ENCODE results near the gene FLAD1. TPM values are rescaled to one million over a fixed set of nuclear protein-coding genes. Genes with fewer than 3 reads are reported as not detected.
A peak's percentile ranks its signal among the peaks of the same experiment; 100 is the strongest.

FLAD1 gene
- total RNA-seq, 3 donors from 2014 or later (not counting 1 experiment from before 2014, with no cell fraction given) = 32.1 to 47.6 (median 38.7) TPM

DNA sequence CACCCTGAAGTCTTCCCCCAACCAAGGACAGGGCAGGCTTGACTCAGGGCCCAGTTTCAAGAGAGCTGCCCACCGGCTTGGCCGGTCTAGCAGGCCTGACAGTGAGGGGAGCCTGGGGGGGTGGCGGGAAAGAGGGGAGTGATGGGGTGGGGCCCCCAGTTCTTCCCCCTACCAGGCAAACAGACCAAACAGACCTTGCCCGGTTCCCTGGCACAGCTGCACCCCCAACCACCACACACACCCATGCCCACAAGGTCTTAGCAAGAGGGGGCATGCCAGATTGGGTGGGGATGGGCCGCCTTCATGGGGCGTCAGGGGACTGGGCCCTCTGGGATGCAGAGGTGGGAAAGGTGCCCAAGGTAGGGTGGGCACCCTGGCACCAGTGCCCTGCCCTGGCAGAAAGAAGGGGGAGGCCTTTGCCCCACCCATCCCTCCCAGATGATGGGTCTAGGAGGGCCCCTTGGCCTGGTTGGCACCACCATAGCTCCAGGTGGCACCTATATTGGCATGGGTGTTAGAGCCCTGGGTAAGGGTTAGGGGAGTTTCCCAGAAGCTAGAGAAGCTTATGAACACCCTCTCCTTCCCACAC, 28.4 kb downstream of the FLAD1 start:
- Mint-ChIP-seq H3K36me3 (no peaks in the 10 kb centered on the region), H3K27ac (peak overlapping the region in 1 of 2 donors; percentile 81), H3K27me3 (ENCODE audit: low read depth in 2 of 2) (no peaks in the 10 kb centered on the region), H3K4me3 (no peak overlapping the region), H3K4me1 (peaks cover 19 to 82% of the 10 kb centered on the region in 2 donors), H3K9me3 (no peaks in the 10 kb centered on the region)
- H3K27ac ChIP-seq (ENCODE audit: low read length) = no peak overlapping the region
- no peak for TF ChIP-seq CTCF (IDR thresholded peaks at IDR 0.05)
- H3K4me3 ChIP-seq (ENCODE audit: low read length) = no peak overlapping the region
- no peaks in the 10 kb centered on the region for H3K9me3 ChIP-seq (ENCODE audit: control insufficient read depth, insufficient read depth, low read length)
- no peaks in the 10 kb centered on the region for H3K27me3 ChIP-seq (ENCODE audit: control insufficient read depth, insufficient read depth, low read length)
- peaks cover 19% of the 10 kb centered on the region for H3K36me3 ChIP-seq (ENCODE audit: control insufficient read depth, insufficient read depth, low read length)
- WGBS (ENCODE audit: insufficient coverage) = 91% methylated on average over 3 of the region's 6 CpGs
- ATAC-seq = peak in 1 of 3 donors; percentile 15
- intact Hi-C loops (cut with micrococcal nuclease) = no loop called here
- H3K4me1 ChIP-seq (ENCODE audit: control insufficient read depth, insufficient read depth, low read length) = peaks cover 97% of the 10 kb centered on the region
- peak in 1 of 2 donors; percentile 55 for DNase-seq

GRCh38 chr1:155012026-155012546, 28.9 kb downstream of the FLAD1 start:
- no peak overlapping the region for H3K4me3 Mint-ChIP-seq
- Histone ChIP-seq H3K9me3 (ENCODE audit: control insufficient read depth, insufficient read depth, low read length) (no peaks in the 10 kb centered on the region), H3K27me3 (ENCODE audit: control insufficient read depth, insufficient read depth, low read length) (no peaks in the 10 kb centered on the region), H3K4me1 (ENCODE audit: control insufficient read depth, insufficient read depth, low read length) (peaks cover 97% of the 10 kb centered on the region), H3K4me3 (ENCODE audit: low read length) (no peak overlapping the region), H3K36me3 (ENCODE audit: control insufficient read depth, insufficient read depth, low read length) (peaks cover 20% of the 10 kb centered on the region), H3K27ac (ENCODE audit: low read length) (no peak overlapping the region)
- TF ChIP-seq CTCF (IDR thresholded peaks at IDR 0.05) = no peak
- no peaks in the 10 kb centered on the region for H3K27me3 Mint-ChIP-seq (ENCODE audit: low read depth in 2 of 2)
- peaks cover 15 to 77% of the 10 kb centered on the region in 2 donors for H3K4me1 Mint-ChIP-seq
- ATAC-seq (peak in 1 of 3 donors; percentile 13), DNase-seq (no peak)
- peak overlapping the region; percentile 65 to 81 for H3K27ac Mint-ChIP-seq
- WGBS (ENCODE audit: insufficient coverage) = 74% methylated on average over 8 of the region's 9 CpGs
- no peaks in the 10 kb centered on the region for H3K9me3 Mint-ChIP-seq
- H3K36me3 Mint-ChIP-seq = no peaks in the 10 kb centered on the region
- intact Hi-C loops (cut with micrococcal nuclease) = no loop called here

GRCh38 chr1:155012776-155013602, 29.8 kb downstream of the FLAD1 start:
- H3K9me3 ChIP-seq (ENCODE audit: control insufficient read depth, insufficient read depth, low read length) = no peaks in the 10 kb centered on the region
- no peaks in the 10 kb centered on the region for H3K9me3 Mint-ChIP-seq
- no peak for ATAC-seq
- TF ChIP-seq CTCF (IDR thresholded peaks at IDR 0.05) = no peak
- DNase-seq = no peak
- peaks cover 19 to 75% of the 10 kb centered on the region in 2 donors for H3K4me1 Mint-ChIP-seq
- H3K4me1 ChIP-seq (ENCODE audit: control insufficient read depth, insufficient read depth, low read length) = peaks cover 95% of the 10 kb centered on the region
- no peak overlapping the region for H3K27ac ChIP-seq (ENCODE audit: low read length)
- no peaks in the 10 kb centered on the region for H3K27me3 ChIP-seq (ENCODE audit: control insufficient read depth, insufficient read depth, low read length)
- H3K27ac Mint-ChIP-seq = peak overlapping the region; percentile 65 to 81
- no peak overlapping the region for H3K4me3 ChIP-seq (ENCODE audit: low read length)
- intact Hi-C loops (cut with micrococcal nuclease) = no loop called here
- no peaks in the 10 kb centered on the region for H3K36me3 Mint-ChIP-seq
- 90% methylated on average over 2 of the region's 3 CpGs for WGBS (ENCODE audit: insufficient coverage)
- peak overlapping the region; percentile 28 for H3K4me3 Mint-ChIP-seq
- no peaks in the 10 kb centered on the region for H3K27me3 Mint-ChIP-seq (ENCODE audit: low read depth in 2 of 2)
- peaks cover 20% of the 10 kb centered on the region for H3K36me3 ChIP-seq (ENCODE audit: control insufficient read depth, insufficient read depth, low read length)
